Activated T-cell treated with anti-CD3 and anti-CD28 coated beads, Interleukin-2, amount 50 U/mL, for 24 hours (primary cell): ENCODE results near the gene COX4I1.
A peak's percentile ranks its signal among the peaks of the same experiment; 100 is the strongest.

ENCODE experiments used
- DNase-seq: peaks from one replicate; pipeline ENCODE4 v3.0.0-alpha.2; 2020
- H3K27ac Mint-ChIP-seq: 2 replicates; pipeline ENCODE4 v1.8.0; 2020; ENCODE audit warnings: mild to moderate bottlenecking, mixed read lengths
- H3K27me3 Mint-ChIP-seq: 2 replicates; pipeline ENCODE4 v1.8.0; 2020; ENCODE audit warnings: mixed read lengths
- H3K36me3 Mint-ChIP-seq: 2 replicates; pipeline ENCODE4 v1.8.0; 2020; ENCODE audit warnings: low read depth, mixed read lengths
- H3K4me1 Mint-ChIP-seq: 2 replicates; pipeline ENCODE4 v1.8.0; 2020; ENCODE audit warnings: low read depth, mixed read lengths
- H3K4me3 Mint-ChIP-seq: 2 replicates; pipeline ENCODE4 v1.8.0; 2020; ENCODE audit warnings: mild to moderate bottlenecking, moderate library complexity, mixed read lengths
- H3K9me3 Mint-ChIP-seq: 2 replicates; pipeline ENCODE4 v1.8.0; 2020; ENCODE audit warnings: mixed read lengths

Gene COX4I1

GRCh38 chr16:85856585-85856984, 57.1 kb downstream of the COX4I1 start:
- DNase-seq, result peak; percentile 23
- Mint-ChIP-seq H3K27me3 (peaks cover 9% of the 10 kb centered on the region), H3K9me3 (peaks cover 2% of the 10 kb centered on the region), H3K27ac (no peak overlapping the region), H3K4me1 (peaks cover 22% of the 10 kb centered on the region), H3K4me3 (no peak overlapping the region), H3K36me3 (no peaks in the 10 kb centered on the region)
